ENCODE data around the gene LRRC36.
"Not testable (repeated sequence)": the region's sequence is repeated elsewhere in the genome, so short reads cannot be mapped to it uniquely, and the experiment has no call there.

Gene LRRC36

DNA sequence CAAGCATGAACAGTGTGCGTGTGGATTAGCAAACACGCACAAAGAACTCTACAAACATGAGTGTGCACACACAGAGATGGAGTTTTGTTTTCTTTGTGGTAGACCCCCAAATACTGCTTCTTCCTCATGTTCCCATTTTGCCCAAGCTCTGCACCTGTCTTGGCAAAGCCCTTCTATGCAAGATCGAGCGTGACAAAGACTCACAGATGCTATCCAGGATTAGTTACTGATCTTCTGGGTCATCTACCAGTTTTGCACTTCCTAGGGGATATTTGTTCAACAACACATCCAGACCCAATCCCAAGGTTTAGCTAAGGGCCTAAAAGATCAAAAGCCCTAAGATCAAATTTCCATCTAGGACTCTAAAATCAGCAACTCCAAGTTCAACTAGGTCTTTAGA, 16.0 kb downstream of the LRRC36 start:
- no peak for DNase-seq (ENCODE audit: low read depth)

DNA sequence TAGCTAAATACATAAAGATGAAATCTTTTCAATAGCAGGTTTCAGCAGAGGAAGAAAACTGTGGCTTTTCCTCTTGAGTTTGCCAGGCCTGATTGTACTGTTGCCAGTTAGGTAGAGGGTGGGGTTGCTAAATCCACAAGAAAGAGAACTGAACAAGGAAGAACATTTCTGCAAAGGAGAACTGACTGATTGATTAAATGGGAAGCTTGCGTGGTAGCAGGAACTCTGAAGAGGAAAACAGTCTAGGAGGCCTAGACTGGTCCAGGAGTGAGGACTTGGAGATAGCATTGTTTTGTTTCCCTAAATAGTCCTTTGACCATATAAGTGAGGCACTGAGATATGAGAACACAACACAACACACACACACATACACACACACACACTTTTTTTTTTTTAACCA, 18.8 kb downstream of the LRRC36 start:
- DNase-seq (ENCODE audit: low read depth): no peak

DNA sequence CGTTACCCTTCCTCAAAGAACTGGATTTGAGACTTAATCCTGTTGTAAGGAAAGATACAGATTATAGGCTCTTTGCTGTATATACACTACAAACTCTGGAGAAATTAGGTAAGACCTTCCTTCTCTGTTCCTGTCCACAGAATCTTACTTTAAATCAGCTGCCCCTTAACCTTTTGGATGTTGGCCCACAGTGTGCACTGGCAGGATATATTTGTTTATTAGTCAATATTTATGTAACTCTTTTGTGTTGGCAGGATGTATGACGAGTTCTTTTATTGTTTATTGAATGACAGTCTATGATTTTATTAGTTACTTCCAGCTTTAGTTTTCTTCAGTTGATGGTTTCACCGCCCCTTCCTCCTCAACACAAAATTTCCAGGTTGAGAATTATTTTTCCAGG, 19.7 kb downstream of the LRRC36 start:
- no peak for DNase-seq (ENCODE audit: low read depth)

DNA sequence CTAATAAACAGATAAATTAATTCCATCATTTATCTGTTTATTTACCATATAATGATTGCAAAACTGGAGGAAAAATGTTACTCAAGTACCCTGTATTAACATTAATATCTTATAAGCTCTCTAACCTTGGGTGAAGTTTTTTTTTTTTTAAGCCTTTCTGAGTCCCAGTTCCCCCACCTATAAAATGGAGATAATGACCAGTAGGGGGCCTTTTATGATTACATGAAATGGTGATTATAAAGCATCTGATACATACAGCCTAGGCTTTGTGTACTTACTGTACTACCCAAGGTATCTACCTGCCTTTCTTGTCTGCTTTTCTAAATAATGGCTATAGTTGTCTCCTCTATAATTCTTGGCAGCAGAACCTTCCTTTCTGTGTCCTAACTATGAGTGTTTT, 22.6 kb downstream of the LRRC36 start:
- DNase-seq (ENCODE audit: low read depth): no peak

DNA sequence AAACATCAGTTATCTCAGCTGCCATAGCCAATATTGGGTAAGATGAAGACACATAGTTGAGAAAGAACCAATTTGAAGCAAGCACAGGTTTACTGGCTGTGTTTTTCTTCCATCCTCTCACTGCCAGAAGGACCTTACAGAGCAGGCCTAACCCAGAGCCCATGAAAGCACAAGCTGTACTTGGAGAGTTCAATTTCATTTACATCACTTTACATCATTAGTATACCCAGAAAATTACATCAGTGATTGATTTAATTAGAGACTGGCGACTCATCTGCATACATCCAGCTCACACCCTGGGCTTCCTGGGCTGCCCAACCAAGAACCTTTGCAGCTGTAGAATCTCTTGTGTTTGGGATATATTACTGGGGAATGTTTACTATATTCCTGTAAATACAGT, 23.7 kb downstream of the LRRC36 start:
- DNase-seq (ENCODE audit: low read depth): no peak

DNA sequence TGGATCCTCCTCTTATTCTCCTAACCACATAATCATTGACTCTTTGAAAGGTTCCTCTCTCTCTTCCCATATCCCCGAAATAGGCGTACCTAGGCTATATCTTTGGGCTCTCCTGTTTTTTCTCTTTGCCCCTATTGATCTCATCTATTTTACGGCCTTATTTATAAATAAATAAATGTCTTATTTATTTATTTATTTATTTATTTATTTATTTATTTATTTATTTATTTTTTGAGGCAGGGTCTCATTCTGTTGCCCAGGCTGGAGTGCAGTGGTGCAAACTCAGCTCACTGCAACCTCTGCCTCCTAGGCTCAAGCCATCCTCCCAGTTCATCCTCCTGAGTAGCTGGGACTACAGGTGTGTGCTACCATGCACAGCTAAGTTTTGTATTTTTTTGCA, 25.8 kb downstream of the LRRC36 start:
- not testable (repeated sequence) for DNase-seq (ENCODE audit: low read depth)

DNA sequence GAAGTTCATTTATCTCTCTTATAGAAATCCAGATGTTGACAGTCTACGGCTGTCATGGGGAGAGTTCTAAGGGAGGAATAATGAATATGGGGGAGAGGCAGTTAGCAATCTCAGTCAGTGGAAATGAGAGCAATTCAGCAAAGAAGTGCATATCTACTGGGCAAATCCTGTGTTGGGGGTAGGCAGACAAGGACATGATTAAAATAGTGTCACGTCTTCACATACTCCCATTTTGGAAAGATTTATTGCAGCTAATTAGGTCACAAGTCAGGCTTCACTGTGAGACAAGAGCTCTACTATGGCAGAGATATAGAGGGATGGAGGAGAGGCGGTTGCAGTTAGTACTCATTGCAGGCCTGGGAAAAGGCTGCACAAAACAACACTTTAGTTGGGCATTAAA, 29.8 kb downstream of the LRRC36 start:
- DNase-seq (ENCODE audit: low read depth): no peak

DNA sequence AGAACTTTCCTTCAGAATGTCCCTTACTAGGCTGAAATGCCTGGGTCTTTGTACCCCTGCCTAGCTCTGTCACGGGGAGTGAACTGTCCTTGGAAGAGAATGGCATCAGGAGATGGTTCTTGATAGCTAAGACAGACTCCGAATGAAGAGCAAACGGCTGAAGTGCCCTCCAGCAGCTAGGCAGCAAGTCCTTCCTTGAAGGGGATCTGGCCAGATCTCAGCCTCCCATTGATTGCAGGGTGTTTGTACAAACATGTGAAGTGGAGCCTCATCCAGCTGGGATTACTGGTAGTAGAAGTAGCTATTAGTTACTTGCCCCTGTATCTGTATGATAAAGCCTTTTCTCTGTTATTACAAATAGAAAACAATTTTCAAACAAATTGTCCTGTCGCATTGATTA, 30.9 kb downstream of the LRRC36 start:
- no peak for DNase-seq (ENCODE audit: low read depth)

DNA sequence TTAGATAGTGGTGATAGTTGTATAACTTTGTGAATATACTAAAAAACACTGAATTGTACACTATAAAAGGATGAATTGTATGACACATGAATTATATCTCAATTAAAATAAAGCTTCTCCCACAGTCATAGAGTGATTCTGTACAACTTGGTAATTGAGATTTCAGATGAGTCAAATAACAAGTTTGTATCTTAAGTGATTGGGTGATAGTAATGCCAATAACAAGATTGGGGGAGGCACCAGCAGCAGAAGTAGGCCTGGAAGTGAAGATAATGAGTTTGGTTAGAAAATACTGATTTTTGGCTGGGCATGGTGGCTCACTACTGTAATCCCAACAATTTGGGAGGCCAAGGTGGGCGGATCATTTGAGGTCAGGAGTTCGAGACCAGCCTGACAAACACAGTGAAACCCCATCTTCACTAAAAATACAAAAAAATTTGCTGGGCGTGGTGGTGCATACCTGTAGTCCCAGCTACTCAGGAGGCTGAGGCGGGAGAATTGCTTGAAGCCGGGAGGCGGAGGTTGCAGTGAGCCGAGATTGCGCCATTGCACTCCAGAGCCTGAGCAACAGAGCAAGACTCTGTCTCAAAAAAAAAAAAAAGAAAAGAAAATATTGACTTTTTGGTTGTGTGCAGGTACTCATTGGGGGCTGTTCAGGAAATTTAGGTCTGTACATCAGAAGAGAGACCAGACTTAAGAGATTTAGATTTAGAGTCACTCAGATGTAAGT, 33.1 kb downstream of the LRRC36 start:
- not testable (repeated sequence) for DNase-seq (ENCODE audit: low read depth)

DNA sequence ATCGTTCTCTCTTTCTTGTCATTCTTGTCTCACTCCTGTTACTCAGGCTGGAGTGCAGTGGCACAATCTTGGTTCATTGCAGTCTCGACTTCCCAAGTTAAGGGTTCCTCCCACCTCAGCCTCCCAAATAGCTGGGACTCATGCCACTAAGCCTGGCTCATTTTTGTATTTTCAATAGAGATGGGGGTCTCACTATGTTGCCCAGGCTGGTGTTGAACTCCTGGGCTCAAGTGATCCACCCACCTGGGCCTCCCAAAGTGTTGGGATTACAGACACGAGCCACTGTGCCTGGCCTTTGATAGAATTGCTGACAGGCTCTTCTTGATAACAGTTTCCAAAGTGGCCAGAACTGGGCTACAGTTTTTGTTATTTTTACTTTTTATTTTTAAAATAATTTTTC, 34.4 kb downstream of the LRRC36 start:
- DNase-seq (ENCODE audit: low read depth): no peak

DNA sequence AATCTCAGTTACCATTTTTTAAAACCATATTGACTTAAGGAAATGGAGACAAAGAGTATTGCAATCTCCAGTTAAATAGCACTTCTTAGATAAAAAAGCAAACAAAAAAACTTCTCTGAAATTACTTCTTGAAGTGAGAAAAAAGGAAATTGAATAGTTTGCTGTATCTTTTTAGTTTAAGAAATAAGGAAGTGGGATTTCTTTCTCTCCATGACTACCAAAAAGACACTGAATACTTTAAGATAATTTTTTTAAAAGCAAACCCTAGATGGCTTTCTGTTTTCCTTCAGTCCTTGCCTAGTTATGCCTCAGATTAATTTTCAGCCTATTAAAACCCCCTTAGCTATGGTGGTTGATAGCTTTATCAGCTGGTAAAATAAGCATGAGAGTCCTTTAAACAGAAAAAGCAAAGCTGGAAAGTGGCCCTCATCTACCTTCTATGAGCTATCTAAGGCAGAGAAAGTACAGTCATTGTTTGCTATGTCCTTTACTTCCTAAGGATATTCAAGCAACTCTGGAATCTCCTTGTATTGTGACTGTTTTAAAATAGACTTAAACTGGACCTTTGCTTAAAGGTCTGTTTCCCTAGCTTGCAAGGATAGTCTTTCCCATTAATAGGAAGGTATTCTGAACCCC, 38.1 kb downstream of the LRRC36 start:
- no peak for DNase-seq (ENCODE audit: low read depth)

DNA sequence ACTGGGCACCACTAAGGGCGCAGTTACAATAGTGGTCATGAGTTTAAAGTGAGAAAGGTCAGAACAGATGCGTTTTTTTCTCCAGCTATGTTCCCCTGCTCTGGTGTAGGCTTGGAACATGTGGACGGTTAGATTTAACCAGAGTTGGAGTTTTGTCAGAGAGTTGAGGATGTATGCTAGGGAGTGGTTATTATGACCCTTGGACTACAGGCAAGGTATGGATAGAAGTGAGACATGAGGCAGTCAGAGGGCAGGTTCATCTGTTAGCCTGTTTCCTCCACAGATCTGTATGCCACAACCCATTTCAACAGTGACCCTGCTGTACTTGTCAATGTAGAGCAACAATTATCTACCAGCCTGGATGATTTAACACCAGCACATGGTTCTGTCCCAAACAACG, 44.0 kb downstream of the LRRC36 start:
- no peak for DNase-seq (ENCODE audit: low read depth)

DNA sequence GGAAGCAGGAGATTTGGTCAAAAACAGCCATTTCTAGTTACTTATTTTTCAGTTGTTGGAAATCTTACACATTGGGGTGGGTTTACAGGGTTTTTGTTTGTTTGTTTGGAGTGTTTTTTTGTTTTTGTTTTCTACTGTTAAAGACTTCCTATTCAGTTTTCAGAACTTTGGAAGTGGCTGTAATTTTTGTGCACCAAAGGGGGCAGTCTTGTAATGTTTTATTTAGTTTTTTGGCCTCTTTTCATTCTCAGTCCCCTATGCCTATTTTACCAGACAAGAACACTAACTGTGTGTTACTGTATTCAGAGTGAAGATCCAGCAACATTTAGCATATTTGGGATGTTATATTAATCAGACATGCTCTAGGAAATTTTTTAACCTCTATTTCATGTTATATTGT, 46.0 kb downstream of the LRRC36 start:
- no peak for DNase-seq (ENCODE audit: low read depth)

DNA sequence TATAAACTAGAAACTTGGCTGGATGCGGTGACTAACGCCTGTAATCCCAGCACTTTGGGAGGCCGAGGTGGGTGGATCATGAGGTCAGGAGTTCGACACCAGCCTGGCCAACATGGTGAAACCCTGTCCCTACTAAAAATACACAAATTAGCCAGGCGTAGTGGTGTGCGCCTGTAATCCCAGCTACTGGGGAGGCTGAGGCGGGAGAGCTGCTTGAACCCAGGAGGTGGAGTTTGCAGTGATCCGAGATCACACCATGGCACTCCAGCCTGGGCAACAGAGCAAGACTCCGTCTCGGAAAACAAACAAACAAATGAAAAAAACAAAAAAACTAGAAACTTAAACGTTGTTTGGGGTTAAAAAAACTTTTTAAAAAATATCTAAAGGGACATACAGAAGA, 49.4 kb downstream of the LRRC36 start:
- not testable (repeated sequence) for DNase-seq (ENCODE audit: low read depth)

DNA sequence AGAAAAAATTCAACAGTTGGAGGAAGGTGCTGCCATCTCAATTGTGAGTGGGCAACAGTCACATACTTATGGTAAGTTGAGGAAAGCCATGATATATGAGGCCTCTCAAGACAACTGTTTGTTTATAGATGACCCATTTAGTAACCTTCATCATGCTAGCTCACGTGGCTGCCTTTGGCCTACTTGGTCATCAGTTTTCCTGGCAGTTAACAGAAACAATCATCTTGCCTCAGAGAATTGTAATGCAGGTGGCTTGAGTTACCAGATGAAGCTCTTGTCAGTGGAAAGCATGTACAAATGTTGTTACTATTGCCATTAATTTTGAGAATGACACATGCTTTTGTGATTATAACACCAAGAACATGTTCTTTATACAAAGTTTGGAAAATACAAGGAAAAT, 52.0 kb downstream of the LRRC36 start:
- DNase-seq (ENCODE audit: low read depth): no peak

DNA sequence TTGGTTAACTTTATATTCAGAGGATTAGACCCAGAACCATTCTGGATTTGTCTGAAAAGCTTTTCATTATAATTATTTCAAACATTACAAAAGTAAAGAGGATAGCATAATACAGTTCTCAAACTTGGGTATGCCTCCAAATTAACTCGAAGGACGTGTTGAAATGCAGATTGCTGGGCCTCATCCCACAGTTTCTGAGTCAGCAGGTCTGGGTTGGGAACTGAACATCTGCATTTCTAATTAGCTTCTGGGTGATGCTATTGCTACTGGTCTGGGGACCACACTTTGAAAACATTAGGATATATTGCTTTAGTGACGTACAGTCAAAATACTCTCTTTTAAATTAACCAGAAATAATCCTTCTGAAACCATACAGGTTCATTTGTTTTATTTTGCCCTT, 56.7 kb downstream of the LRRC36 start:
- no peak for DNase-seq (ENCODE audit: low read depth)

DNA sequence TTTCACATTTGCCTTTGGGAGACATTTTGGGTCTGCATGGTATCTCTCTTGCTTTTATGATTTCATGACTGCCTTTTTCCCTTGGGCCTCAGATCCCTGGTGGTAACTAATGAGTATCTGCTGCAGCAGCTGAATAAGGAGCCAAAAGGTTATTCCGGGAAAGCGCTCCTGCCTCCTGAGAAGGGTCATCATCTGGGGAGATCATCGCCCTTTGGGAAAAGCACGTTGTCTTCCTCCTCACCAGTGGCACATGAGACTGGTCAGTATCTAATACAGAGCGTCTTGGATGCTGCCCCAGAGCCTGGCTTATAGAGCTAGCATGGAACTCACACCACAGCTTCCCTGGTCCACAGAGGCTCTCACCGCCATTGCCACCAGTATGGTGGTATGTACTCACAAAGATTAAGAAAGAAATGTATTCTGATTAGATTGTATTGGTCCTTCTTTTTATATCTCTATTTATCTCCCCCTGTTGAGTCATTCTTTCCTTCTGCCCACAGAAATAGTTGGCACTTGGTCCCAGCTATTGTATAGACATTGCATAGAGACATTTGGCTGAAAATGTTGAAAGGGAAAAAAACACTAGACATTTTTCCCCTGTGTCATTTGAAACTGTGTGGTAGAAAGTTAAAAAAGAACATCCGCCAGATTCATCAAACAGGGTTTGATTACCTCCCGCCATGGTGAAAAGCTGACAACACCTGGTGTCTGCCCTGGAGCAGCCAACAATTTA, 58.3 kb downstream of the LRRC36 start:
- no peak for DNase-seq (ENCODE audit: low read depth)

DNA sequence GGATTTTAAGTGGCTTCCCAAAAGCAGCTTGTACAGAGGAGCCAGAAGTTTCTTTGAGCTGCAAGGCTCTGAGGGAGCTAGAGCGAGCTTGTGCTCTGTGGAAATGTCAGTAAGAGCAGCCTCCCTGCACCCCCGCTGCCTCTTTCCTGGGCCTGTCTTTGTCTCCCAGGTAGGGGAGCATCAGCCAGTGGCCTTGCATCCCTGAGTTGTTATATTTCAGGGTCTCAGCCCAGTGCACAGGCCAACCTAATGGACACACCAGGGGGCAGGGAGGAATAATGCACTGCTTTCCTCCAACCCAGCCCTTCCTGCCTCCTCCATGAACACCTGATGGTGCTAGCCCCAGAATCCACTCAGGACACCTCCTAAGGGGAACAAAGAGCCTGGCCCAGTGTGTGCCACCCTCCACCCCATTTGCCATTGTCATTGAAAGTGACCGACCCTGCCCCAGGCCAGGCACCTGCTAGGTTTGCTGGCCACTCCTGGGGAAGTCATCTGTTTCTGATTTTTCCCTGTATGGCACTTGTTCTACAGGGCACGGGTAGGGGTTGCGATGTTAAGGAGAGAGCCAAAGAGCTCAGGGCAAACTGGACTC, 60.3 kb downstream of the LRRC36 start:
- no peak for DNase-seq (ENCODE audit: low read depth)

DNA sequence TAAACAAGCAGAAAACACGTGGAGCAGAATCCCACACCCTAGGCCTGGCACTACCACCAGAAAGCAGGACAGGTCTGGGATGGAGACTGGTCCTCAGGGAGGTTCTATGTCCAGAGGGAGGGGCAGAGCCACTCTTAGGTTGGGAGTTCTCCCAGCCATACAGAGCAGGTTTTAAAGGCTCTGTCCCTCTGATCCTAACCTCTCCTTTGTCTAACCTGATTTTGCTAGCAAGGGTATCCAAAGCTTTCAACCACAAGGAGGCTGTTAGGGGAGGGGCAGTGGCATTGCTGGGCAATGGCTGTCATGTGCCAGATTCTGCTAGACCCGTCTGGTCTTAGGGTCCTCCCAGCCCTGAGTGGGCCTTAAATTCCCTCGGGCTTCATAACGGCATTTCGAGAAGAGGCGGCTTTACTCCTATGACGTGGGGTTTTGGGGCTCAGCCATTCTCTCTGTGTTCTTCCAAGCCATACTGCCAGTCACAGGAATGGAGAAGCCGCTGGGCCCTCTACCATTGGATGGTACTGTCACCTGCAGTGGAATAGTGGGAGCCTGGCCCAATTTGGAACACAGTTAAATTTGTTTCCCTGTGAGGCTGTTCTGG, 61.0 kb downstream of the LRRC36 start:
- no peak for DNase-seq (ENCODE audit: low read depth)

DNA sequence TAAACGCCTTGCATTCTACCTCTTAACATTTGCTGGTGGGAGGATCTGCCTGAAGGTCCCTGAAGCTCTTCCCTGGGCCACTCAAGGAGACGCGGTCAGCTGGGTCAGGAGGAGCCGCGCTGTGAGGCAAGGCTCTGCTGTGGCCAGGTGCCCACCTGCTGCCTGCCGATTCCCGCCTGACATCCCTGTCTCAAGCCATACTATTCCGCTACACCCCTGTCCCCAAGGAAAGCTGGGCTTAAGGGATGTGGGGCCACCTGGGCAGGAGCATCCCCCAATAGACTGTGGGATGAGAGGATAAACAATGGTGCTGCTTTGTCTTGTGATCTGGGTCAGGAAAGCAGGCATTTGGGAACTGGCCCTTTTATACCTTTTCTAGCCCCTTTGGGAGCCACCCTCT, 61.6 kb downstream of the LRRC36 start:
- DNase-seq (ENCODE audit: low read depth): no peak

DNA sequence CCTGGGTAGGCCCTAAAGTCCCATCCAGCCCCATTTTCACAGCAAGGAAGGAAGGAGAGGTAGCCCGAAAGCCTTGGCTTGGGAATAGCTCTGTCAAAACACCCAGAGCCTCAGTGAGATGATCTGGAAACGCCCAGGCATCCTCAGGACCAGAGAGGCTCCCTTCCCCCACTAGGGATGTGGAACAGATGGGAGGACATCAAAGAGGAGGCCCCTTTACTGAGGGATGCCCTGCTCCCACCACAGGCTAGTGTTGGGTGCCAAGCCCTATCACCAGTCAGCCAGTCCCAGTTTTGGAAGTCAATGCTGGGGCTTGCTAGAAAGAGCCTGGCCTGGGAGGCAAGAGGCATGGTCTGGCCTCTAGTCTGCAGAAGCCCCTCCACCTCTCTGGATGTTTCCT, 62.0 kb downstream of the LRRC36 start:
- no peak for DNase-seq (ENCODE audit: low read depth)

Measured in activated T-helper 1 cell treated with Interleukin-2 at 50 U/mL for 16 hours (primary cell).